NOMO-1 treated with dmso at 0.1 percent for 144 hours (cell line): ENCODE data around the gene ASS1.

Experiments
- DNase-seq: peaks from one replicate; lab custom pipeline; 2025; ENCODE audit not compliant: unreplicated experiment; lab: John Stamatoyannopoulos, UW

The ASS1 gene

GRCh38 chr9:130470950-130471349 is 26.2 kb downstream of the ASS1 start:
- DNase-seq, result no peak

- DNase-seq, result no peak
Measured at GRCh38 chr9:130471411-130472183, 26.8 kb downstream of the ASS1 start.

- no peak for DNase-seq
Measured at GRCh38 chr9:130472184-130472705, 27.5 kb downstream of the ASS1 start.

GRCh38 chr9:130473009-130473408 is 28.2 kb downstream of the ASS1 start:
- no peak for DNase-seq

- DNase-seq, result no peak
Measured at GRCh38 chr9:130473566-130473965, 28.8 kb downstream of the ASS1 start.

- DNase-seq, result no peak
Measured at GRCh38 chr9:130474106-130474505, 29.3 kb downstream of the ASS1 start.

GRCh38 chr9:130476151-130476730 is 31.5 kb downstream of the ASS1 start:
- no peak for DNase-seq

GRCh38 chr9:130477564-130477963 is 32.8 kb downstream of the ASS1 start:
- DNase-seq, result no peak

GRCh38 chr9:130478152-130478551 is 33.4 kb downstream of the ASS1 start:
- DNase-seq, result no peak

- DNase-seq, result no peak
Measured at GRCh38 chr9:130478736-130479575, 34.2 kb downstream of the ASS1 start.

GRCh38 chr9:130479587-130479986 is 34.8 kb downstream of the ASS1 start:
- DNase-seq, result no peak

- no peak for DNase-seq
Measured at GRCh38 chr9:130480673-130481072, 35.9 kb downstream of the ASS1 start.

- DNase-seq, result no peak
Measured at GRCh38 chr9:130482463-130482862, 37.7 kb downstream of the ASS1 start.

- no peak for DNase-seq
Measured at GRCh38 chr9:130483371-130483971, 38.7 kb downstream of the ASS1 start.

GRCh38 chr9:130484362-130485072 is 39.8 kb downstream of the ASS1 start:
- no peak for DNase-seq

- no peak for DNase-seq
Measured at GRCh38 chr9:130486103-130486502, 41.3 kb downstream of the ASS1 start.

GRCh38 chr9:130487500-130487899 is 42.7 kb downstream of the ASS1 start:
- DNase-seq, result no peak

- DNase-seq, result no peak
Measured at GRCh38 chr9:130488621-130489330, 44.0 kb downstream of the ASS1 start.

- DNase-seq, result no peak
Measured at GRCh38 chr9:130490981-130491380, 46.2 kb downstream of the ASS1 start.
